ENCODE measurements around the gene LRP1.

GRCh38 chr12:57181561-57182155, 53.4 kb downstream of the LRP1 start:
- TF ChIP-seq YY1 (IDR thresholded peaks at IDR 0.05; ENCODE audit: insufficient read depth, insufficient replicate concordance, low read depth, low read length) (no peak), SP2 (CRISPR knock-in tag; IDR thresholded peaks at IDR 0.05) (no peak), SNAI1 (CRISPR knock-in tag; IDR thresholded peaks at IDR 0.05; ENCODE audit: borderline replicate concordance) (no peak), EZH2 (conservative IDR thresholded peaks at IDR 0.05; ENCODE audit: low read depth, low read length) (no peak), TBX2 (CRISPR knock-in tag; IDR thresholded peaks at IDR 0.05; ENCODE audit: borderline replicate concordance) (no peak), FOXM1 (CRISPR knock-in tag; IDR thresholded peaks at IDR 0.05) (no peak), CHCHD3 (CRISPR knock-in tag; IDR thresholded peaks at IDR 0.05) (no peak), HMG20A (CRISPR knock-in tag; IDR thresholded peaks at IDR 0.05; ENCODE audit: borderline replicate concordance) (no peak), GATAD2A (CRISPR knock-in tag; IDR thresholded peaks at IDR 0.05) (no peak), ZHX1 (CRISPR knock-in tag; IDR thresholded peaks at IDR 0.05; ENCODE audit: low read depth) (no peak), ZNF777 (CRISPR knock-in tag; IDR thresholded peaks at IDR 0.05) (no peak), ZNF850 (CRISPR knock-in tag; conservative IDR thresholded peaks at IDR 0.05) (no peak), FOXA1 (IDR thresholded peaks at IDR 0.05) (no peak), FOXA1 (CRISPR knock-in tag; IDR thresholded peaks at IDR 0.05) (no peak), NR2F6 (IDR thresholded peaks at IDR 0.05) (no peak), NR2F6 (CRISPR knock-in tag; IDR thresholded peaks at IDR 0.05) (no peak)

All from HepG2 (cell line).